ENCODE measurements around the gene CCDC39.
"Not testable (repeated sequence)": the region's sequence is repeated elsewhere in the genome, so short reads cannot be mapped to it uniquely, and the experiment has no call there.

Gene CCDC39

DNA sequence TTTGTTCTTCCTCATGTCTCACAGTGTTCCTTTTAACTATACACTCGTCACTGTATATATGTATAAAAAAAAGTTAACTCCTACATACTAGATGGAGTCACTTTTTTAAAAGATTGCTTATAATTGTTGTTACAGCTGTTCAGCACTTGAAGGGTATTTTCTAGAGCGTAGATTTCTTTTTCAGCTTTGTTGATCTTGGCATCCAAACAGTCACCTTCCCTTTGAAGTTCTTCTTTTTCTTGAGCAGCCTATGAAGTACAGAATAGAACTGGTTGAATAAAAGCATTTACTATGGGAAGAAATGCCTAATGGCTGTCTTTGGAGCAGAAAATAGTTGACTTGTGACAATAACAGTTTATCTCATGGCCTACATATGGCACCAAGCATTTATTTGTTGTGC, 59.6 kb downstream of the CCDC39 start:
- DNase-seq, result no peak

DNA sequence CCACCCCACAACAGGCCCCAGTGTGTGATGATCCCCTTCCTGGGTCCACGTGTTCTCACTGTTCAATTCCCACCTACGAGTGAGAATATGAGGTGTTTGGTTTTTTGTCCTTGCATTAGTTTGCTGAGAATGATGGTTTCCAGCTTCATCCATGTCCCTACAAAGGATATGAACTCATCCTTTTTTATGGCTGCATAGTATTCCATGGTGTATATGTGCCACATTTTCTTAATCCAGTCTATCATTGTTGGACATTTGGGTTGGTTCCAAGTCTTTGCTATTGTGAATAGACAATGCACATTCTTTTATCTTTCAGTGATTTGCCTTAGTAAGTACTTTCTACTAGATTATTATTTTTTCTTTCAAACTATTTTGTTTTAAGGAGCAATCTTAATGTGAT, 60.7 kb downstream of the CCDC39 start:
- not testable (repeated sequence) for DNase-seq

DNA sequence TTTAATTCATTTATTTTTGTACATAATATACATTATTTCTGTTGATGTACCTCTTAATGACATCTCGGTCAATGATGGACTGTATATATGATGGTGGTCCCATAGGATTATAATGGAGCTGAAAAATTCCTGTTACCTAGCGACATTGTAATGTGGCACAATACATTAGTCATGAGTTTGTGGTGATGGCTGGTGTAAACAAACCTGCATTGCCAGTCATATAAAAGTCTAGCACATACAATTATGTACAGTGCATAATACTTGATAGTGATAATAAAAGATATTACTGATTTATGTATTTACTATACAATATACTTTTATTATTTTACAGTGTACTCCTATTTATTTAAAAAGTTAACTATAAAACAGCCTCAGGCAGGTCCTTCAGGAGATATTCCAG, 62.2 kb downstream of the CCDC39 start:
- peak; percentile 39 for DNase-seq

DNA sequence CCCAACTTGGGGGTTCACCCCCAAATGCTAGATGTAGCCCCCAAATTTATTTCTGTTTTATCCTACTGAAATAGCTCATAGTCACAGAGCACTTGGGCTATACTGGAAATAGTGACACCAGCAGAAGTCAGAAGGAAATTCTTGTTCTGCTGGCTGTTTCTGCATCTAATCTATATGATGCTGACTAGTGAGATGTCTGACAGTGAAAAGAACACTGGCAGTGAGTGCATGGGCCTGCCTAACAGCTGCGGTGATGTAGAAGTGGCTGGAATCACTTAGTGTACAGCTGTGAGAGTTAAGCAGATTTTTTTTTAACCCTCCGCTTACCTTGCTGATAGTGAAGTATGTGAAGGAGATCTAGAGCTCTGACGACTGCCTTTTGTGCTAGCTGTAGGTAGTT, 63.3 kb downstream of the CCDC39 start:
- DNase-seq, result peak; percentile 5

DNA sequence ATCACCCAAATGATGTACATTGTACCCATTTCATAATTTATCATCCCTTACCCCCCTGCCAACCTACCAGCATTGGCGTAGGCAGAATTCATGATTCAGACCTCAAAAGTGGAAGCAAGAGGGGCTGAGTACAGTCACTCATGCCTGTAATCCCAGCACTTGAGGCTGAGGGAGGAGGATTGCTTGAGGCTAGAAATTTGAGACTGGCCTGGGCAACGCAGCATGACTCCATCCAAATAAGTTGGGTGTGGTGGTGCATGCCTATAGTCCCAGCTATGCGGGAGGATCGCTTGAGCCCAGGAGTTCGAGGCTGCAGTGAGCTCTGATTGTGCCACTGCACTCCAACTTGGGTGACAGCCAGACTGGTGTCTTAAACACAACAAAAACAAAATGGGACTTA, 66.9 kb downstream of the CCDC39 start:
- no peak for DNase-seq

DNA sequence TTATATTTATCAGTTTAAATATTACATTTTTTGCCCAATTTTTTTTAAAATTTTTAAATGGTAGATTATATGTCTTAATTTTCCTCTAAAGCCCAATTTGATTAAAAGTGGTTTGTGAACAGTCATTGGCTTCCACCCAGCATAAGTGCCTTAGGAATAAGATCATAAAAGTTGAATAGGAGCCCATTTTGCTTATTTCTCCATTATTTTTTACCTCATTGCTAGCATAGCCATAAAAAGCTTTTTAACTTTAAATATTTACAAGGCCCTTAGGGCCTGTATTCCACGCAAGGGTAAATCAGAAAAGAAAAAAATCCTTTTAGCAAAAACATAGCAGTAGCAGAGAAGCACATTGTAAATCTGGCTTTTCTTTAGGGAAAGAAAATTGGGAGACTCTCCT, 68.3 kb downstream of the CCDC39 start:
- DNase-seq, result no peak

DNA sequence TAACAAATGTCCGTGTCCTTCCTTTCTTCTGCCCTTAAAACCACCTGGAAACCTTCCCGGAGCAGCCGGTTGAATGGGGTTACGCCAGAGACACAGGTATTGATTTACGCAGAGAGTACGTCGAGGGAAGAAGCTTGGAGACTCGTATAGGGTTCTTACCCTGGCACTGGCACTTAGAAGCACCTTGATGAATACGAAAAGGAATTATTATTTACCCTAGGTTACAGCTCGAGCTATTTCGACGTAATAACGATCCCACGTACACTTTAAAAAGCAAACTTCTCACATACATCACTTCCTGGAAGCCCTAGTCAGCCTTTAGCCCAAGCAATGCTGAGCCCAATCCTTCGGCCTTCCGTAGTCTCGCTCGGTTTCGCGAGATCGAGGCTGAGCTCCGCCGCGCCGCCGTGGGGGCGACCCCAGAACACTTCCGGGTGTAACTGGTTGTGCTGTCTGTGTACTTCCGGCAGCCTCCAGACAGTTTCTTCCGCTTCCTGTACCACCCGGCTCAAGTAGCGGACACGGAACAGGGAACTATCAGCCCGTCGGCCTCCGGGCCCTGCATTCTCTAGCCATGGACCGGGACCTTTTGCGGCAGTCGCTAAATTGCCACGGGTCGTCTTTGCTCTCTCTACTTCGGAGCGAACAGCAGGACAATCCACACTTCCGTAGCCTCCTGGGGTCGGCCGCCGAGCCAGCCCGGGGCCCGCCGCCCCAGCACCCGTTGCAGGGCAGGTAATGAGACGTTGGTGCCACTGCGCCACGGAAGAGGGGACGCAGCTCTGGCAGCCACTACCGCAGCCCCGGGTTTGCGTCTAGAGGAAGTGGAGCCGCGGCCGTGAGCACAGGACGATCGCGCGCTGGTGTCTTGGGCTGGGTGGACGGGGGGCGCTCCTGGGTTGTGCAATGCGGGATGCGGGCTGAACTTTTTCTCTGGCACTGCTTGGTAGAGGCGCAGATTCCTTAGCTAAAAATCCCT, 77.3 kb downstream of the CCDC39 start, which contains the start of gene TTC14:
TTC14 (plus strand) TSS at position 476 of the 979 bp plus-strand sequence; CDS start at position 575, 99 bp downstream.
- DNase-seq, result peak; percentile 93

DNA sequence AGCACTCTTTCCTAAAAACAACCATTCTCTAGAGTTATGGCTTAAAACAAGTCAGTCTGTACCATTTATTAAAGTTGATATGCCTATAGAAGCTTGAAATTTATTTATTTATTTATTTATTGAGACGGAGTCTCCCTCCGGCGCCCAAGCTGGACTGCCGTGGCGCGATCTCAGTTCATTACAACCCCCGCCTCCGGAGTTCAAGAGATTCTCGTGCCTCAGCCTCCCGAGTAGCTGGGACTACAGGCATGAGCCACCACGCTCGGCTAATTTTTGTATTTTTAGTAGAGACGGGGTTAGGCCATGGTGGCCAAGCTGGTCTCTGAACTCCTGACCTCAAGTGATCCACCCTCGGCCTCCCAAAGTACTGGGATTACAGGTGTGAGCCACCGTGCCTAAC, 78.8 kb downstream of the CCDC39 start:
- no peak for DNase-seq

DNA sequence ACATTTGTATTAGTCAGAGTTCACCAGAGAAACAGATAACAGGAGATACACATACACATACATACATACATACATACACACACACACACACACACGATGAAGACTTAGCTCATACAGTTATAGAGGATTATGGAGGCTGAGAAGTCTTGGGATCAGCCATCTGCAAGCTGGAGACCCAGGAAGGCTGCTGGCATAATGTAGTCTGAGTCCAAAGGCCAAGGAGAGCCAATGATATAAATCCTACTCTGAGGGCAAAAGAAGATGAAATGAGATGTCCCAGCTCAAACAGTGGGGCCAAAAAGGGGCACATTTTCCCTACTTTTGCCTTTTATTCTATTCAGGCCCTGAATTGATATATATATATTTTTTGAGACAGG, 83.7 kb downstream of the CCDC39 start:
- no peak for DNase-seq

DNA sequence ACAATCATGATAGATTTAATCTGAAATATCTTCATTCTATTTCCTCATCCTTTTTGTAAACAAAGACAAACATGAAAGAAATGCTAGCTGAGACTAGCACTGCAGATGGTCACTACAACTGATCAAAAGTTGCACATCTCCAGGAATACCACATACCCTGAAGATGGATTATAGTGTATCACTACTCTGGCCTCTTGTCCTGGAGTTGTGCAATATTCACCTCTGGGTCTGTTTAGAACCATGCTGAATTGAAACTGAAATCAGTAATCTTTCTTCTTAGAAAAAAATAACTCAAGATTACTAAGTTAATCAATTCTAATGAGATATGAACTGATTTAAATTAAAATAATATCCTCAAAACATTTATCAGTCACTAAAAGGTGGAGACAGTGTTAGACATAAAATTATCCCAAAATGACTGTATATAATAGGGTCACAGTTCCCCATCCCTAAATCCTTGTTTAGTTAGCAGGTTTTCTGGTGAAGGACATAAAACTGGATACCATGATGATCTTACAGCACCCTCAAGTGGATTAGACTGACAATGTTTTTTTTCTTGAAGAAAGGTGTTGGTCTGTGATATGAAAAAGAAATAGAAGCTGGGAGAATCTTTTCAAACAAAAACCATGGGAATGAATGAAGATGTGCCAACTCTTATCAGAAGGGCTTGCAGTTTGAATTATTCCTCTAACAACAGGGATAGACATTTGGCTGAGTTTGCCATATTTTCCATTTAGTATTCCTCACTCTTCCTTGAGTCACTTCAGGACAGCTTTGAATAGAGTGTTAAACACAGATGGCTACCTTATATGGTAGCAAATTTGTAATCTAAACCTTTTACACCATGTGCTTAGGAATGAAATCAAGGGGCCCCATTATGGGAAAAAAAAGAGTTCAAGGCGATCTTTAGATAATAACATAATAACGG, 84.4 kb downstream of the CCDC39 start:
- DNase-seq, result peak; percentile 56

DNA sequence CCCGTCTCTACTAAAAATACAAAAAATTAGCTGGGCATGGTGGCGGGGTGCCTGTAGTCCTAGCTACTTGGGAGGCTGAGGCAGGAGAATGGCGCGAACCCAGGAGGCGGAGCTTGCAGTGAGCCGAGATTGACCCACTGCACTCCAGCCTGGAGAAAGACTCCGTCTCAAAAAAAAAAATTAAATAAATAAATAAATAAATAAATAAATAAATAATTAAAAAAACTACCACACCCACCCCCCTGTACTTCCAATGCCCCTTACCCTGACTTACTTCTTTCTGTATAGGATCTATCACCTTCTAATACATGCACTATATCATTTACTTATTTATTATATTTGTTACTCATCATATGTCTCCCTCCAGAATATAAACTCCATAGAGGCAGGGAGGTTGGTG, 85.7 kb downstream of the CCDC39 start:
- DNase-seq, result not testable (repeated sequence)

DNA sequence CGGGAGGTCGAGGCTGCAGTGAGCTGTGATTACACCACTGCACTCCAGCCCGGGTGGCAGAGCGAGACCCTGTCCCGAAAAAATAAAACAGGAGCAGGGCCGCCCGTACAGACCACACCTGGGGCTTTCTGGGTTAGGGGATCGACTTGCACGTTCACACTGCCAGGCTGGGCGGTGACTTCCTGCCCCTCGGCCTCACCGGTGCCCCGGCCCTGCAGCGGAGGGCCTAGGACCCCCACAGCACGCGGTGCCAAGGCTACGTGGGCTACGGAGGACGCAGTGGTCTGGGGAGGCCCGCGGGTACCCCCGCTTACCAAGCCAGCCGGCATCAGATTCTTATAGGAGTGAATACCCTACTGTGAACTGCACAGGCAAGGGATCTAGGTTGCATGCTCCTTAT, 88.9 kb downstream of the CCDC39 start:
- no peak for DNase-seq

DNA sequence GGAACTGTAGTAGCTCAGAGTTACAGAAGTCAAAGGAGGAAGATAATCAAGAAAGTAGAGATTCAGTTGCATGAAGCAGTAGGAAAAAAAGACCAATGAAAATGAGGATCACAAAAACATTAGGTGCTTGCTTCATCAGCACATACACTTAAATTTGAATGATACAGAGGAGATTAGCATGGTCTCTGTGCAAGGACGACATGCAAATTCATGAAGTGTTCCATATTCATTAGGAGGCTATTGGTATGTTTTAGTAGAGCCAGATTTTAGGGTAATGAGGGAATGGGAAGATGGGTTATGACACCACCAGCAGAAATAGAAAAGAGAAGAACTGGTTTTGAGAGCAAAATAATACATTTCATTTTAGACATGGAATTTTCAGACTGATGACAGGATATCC, 98.4 kb downstream of the CCDC39 start:
- DNase-seq, result no peak

DNA sequence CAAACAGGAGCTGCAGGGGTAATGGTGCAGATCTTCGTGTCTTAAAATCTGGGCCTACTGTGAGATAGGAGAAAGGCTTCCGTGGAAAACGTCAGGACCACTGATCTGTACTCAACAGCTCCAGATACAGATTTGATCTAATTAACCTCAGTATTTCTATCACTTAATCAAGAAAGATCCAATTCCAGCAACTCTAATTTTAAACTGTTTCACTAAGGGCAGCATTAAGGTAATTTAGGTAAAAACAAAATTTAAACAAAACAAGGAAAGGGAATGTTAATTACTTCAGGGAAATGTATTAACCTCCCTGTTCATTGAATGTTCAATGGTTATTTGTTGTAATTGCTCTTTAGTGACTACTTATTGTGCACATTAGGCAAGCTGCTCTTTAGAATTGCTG, 103.7 kb downstream of the CCDC39 start:
- no peak for DNase-seq

DNA sequence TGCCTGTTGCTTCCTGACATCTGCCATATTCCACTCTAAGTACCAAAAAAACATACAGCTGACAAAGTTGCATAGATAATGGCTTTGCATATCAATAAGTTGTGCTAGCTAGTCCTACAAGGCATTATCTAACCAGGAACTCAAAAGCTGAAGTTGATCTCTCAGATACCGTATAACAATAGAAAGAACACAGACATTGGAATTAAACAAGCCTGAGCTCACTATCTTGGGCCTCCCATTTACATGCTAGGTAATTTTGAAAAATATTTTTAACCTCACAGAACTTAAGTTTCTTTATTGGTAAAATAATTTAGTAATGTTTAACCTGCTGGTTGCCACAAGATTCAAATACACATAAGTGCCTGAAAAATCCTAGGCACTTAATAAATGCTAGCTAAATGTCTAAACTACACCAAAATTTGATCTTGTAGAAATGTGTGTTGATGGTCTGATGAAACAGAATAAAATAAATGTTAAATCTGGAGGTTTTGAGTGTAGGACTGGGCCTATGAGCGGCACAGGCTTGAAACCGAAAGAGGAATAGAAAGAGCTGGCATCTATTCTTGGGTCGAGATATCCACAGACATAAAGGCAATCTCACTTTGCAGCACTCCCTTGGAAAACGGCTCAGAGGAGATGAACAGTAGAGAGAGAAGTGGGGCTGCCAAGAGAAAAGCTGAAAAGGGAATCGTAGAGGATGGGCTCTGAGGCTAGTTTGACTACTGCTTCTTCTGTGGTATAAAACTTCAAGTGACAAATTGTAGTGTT, 107.3 kb downstream of the CCDC39 start:
- no peak for DNase-seq

DNA sequence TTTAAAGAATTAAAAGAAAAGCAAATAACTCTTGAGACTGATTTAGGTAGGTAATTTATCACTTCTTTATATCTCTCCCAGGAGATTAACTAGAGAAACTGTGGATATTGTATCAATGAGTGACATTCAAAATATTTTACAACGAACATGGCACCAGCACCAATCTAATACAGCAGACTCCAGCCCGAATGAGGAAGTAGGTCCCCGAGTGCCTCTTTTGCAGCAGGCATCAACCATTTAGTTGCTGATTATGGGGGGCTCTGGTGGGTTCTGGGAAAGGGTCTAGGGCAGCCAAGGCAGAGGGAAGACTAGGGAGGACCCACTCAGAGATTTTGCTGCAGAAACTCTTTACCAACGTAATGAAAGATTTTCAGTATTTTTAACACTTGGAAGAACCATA, 109.1 kb downstream of the CCDC39 start:
- DNase-seq, result no peak

DNA sequence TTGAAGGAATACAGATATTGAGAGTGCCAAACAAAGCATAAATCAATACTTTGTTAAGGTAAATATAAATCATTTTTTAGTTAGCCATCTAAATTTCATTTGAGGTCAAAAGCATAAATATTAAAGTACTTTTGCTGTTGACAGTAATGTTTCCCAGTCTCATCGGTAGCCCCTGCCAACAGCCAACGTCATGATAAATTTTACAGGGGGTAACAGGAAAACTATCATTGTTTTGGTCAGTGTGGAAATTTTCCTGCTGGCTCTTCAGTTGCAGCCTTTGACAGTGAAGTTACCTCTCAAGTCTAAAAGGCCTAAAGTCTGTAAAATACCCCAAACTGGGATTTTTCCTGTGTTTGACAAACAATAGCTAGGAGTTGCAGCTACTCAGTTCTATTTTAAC, 114.6 kb downstream of the CCDC39 start:
- no peak for DNase-seq

Data from DMS53 (cell line).